Suppressor macrophage (primary cell): Measurements from ENCODE around the gene RAB18.
"Not testable (repeated sequence)": the region's sequence is repeated elsewhere in the genome, so short reads cannot be mapped to it uniquely, and the experiment has no call there.

Experiments
- DNase-seq, 4 experiments: peaks; one replicate each; pipeline ENCODE4 v3.0.0-alpha.2; 2020 to 2022

Gene RAB18

DNA sequence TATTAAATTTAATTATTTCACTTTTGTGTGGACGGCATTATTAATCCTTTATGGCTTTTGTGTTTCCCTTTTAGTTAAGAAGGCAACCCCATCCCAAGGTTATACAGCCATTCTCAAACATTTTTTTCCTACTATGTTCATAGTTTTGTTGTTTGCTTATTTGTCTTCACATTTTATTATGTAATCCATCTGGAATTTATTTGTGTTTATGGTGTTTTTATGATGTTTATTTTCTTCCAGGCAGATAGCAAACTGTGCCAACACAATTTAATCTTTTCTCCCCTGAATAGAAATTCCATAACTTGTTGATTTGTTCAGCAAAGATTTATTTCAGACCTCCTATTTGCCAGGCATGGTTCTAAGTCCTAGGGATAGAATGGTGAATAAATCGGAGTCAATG, 42.9 kb downstream of the RAB18 start:
- no peak for DNase-seq

DNA sequence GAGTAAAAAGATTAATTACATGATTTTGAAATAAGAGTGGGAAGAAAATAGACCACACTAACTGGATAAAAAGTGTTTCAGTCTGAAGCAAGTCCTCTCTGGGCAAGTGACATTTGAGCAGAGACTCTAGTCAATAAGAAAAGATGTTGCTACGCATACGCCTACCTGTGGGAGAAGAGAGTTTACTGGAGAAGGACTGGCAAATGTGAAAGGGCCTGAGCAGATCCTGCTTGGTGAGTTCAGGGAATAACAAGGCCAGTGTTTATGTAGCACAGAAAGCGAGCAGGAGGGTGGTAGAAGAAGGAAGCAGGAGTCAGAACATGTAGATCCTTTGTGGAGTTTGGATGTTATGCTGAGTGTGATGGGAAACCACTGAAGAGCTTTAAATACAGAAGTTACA, 43.4 kb downstream of the RAB18 start:
- no peak for DNase-seq

DNA sequence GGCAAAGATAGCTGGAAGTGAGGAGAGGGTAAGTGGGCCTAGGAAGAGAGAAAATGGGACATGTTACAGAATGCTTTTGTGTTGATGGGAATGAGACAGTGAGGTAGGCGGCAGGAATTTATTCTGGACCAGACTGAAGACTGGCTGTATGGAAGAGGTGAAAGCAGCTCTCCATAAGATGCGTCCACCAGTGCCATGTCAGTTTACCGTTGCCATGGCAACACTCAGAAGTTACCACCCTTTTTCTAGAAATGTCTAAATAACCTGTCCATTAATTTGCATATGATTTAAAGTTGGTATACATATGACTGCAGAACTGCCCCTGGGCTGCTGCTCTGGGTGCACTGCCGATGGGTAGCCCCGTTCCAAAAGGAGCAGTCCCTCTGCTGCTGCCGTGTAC, 46.7 kb downstream of the RAB18 start:
- DNase-seq, result no peak

DNA sequence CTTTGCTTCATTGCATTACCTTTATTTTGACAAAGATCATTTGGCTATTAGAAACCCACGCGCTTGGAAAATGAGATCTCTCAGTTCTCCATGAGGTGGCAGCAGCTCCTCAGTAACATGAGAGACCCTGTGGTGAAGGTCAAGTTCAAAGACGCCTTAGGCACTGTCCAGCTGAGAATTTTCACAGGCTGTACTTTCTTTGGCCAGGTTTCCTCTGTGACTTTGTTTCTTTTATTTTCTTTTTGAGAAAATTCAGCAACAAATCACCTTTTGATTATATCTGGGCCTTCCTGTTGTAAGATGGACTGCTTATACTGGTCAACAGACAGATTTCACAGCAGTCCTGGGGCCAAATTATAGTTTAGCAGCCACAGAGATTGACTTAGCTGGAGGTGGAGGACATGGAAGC, 54.5 kb downstream of the RAB18 start:
- DNase-seq, result peak; percentile 68 to 81 (median 74)

DNA sequence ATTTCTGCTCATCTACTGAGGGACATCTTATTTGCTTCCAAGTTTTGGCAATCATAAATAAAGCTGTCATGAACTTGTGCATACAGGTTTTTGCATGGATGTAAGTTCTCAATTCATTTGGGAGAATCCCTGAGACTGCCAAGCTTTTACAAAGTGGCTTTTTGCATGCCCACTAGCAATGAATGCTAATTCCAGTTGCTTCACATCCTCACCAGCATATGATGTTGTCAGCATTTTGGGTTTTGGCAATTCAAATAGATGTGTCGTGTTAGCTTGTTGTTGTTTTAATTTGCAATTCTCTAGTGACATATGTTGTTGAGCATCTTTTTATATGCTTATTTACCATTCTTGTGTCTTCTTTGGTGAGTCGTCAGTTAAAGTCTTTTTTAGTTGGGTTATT, 57.2 kb downstream of the RAB18 start:
- no peak for DNase-seq

DNA sequence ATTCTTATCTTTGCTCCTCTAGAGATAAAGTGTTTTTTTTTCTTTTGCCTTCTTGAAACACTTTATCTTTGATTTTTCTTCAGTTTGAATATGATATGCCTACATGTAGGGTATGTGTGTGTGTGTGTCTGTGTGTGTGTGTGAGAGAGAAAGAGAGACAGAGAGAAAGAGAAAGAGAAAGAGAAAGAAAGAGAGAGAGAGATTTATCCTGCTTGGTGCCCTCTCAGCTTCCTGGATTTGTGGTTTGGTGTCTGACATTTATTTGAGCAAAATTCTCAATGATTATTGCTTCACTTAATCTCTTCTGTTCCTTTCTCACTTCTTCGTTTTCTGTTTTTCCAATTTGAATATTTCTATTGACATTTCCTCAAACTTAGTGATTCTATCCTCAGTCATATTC, 60.3 kb downstream of the RAB18 start:
- peak in 1 of 4 experiments; percentile 10 for DNase-seq

DNA sequence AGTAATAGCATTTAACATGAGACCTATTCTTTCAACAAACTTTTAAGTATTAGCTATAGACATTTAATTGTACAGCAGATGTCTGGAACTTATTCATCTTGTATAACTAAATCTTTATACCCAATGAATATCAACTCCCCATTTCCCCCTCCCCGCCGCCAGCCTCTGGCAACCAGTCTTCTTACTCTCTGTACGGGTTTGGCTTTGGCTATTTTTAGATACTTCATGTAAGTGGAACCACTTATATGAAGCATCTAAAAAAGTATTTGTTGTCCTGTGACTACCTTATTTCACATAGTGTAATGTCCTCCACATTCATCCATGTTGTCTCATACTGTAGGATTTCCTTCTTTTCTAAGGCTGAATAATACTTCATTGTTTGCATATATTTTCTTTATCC, 60.8 kb downstream of the RAB18 start:
- no peak for DNase-seq

DNA sequence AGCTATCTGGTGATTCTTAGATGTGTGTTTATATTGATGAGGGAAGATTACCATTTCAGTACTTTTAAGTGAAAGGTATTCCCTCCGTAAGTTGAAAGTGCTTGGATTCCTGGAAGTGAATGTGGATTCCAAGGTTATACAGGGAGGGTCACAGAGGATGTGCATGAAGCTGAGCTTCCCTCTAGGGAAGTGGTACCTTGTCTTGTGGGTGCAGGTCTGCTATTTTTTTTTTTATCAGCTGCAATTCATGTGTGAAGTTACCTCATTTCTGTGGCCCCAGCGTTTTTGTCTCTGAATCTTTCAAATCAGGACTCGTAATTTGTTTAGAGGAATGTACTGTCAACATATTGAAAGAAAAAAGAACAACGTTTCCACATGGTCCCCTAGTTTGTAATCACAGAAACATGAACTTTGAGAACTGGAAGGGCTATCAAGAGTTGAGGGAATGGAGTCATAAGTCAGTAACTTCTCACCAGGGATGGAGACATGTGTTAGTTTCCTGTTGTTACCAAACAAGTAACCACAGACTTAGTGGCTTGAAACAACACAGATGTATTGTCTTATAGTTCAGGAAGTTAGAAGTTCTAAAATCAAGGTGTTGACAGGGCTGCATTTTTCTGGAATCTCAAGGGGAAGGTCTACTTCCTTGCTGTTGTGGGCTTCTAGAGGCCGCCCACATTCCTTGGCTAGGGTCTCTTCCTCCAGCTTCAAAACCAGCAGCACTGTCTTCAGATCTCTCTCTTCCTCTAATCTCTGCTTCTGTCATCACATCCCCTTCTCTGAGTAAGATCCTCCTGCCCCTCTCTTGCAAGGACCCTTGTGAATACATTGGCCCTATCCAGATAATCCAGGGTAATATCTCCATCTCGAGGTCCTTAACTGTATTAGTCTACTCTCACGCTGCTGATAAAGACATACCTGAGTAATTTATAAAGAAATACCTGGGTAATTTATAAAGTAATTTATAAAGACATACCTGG, 64.4 kb downstream of the RAB18 start:
- DNase-seq, result peak in 2 of 4 experiments; percentile 22 to 29

DNA sequence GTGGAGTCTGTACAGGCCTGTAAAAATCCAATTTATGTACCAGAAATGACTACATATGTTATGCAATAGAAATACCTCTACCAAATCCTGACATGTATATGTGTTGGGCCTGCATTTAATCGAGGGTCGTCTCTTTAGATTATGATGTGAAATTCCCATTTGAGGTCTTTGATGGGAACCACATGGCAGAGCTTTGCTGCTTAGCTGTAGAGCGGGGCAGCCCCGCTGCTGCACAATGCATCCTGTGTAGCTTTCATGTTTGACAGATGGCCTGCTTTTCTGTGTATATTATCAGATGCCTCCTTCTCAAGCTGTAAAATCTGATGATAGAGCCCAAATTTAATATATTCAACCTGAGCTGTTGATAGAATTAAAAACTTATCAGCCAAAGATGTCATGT, 65.8 kb downstream of the RAB18 start:
- no peak for DNase-seq

DNA sequence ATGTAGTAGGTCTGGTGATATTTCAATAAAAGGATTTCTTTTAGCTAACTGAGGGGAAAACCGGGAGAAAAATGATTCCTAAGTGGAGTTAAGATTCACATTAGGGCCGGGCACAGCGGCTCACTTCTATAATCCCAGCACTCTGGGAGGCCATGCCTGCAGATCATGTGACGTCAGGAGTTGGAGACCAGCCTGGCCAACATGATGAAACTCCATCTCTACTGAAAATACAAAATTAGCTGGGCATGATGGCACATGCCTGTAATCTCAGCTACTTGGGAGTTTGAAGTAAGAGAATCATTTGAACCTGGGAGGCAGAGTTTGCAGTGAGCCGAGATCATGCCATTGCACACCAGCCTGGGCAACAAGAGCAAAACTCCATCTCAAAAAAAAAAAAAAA, 72.9 kb downstream of the RAB18 start:
- not testable (repeated sequence) for DNase-seq

DNA sequence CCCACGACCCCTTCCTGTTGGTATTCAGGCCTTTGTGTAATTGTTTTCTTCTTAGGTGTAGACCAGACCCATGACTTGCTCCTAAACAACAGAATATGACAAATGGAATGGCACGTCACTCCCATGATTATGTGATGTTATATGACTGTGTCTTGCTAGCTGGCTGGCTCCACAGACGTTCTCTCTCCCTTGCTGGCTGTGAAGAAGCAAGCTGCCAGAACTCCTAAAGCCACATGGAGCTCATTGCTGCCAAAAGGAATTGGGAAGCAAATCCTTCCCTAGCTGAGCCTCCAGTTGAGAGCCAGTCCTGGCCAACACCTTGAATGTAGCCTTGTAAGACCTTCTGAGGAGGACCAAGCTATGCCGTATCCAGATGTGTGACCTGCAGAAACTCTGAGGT, 74.2 kb downstream of the RAB18 start:
- no peak for DNase-seq

DNA sequence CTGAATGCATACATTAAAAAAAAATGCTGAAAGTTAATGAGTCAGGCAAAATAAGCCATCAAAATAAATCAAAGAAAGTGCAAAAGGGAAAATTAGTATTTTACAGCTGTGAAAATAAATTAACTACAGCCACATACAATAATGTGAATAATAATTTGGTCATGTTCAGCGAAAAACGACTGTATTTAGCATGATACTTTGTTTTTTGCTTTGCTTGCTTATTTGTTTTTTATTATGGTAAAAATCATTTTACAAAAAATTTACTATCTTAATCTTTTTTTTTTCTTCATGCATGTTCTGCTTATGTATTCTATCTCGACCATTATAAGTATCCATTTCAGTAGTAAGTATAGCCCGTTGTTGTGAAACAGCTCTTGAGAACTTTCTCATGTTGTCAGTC, 77.1 kb downstream of the RAB18 start:
- DNase-seq, result no peak

DNA sequence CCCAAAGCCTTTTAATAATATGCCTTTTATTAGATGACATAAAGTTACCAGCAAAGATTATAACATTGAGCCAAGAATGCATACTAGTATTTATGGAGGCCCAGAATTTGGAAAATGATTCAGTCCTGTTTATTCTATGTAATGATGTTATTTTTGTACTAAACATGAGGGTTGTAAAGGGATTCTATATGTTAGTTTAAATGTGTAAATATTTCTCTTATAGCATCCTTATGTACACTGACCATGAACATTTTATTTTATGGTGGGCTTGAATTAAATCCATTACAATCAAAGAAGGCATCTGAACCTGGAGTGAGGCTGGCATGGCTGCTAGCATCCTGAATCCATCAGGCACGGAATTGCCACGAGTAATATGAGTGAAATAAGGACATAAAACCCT, 80.2 kb downstream of the RAB18 start:
- DNase-seq, result no peak
